GM19193 (cell line): ENCODE results near the gene HOXD1.

ENCODE experiments used
- POLR2A ChIP-seq: IDR thresholded peaks from 4 replicates; pipeline ENCODE4 v1.6.1; 2011; ENCODE audit not compliant: insufficient read depth, insufficient read length; ENCODE audit errors: extremely low read depth

The HOXD1 gene

DNA sequence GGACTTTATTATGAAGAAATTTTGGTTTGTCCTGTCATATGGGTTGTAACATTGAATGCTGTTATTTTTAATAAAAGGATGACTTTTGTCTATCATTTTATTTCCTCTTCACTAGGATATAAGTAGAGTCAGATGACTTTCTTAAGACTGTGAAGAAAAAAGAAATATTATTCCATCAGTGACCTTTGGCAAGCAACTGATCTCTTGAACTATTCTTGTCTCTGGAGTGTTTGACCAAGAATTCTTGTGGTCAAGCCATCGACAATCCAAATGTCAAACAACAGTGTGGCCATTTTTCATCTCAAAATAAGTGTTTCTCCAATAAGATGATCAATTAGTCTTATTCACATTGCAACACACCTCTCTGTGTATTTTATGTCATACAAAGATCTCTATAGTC lies 24.9 kb downstream of the HOXD1 start:
- no peak for TF ChIP-seq POLR2A

DNA sequence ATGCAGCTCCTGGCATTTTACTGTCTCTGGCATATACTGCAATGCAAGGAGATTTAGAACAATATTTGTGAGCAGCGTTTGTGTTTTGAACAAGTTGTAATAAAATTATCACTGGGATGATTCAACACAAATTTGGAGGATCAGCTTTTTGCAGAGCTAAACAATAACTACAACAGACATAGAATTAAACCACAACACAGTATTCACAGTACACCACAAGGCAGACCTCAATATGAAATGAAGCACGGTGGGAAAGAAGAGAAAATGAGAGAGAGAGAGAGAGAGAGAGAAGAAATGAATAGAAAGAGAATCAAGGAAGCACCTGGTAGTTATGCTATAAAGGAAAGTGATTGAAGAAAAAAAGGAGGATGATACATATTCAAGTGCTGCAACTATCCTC lies 39.4 kb downstream of the HOXD1 start:
- no peak for TF ChIP-seq POLR2A

DNA sequence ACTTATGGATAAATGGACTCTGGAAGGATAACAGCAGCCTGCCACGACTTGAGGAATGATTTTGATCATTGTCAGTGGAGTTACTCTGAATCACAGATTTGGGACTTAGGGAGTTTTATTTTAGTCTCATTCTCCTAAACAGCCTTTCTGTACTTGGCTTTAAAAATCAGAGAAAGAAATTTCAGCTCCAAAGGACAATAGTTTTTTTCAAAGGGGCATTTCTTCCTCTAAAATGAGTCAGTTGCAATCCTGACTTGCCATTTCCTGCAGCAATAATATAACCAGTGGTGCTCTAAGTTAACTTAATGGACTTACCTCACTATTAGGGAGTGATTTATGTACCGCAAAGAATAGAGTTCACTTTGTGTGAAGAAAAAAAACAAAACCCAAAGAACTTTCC lies 45.7 kb downstream of the HOXD1 start:
- TF ChIP-seq POLR2A: no peak

DNA sequence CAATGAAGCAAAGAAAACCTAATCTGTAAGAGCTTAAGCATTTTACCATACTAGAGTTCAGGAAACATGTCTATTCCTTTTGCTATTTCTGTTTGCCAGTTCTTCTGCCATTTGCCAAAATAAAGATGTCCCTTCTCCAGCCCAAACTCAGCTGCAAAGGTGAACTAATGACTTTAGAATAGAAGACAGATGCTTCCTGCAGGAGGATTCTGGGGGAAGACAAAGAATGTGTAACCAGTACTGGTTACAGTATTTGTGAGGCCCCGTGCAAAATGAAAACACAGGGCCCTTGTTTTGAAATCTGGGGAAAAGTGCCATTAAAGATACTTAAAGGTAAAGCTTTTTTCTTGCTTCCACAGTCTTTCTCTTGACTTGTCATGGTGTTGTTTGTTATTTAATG lies 46.5 kb downstream of the HOXD1 start:
- TF ChIP-seq POLR2A: no peak

DNA sequence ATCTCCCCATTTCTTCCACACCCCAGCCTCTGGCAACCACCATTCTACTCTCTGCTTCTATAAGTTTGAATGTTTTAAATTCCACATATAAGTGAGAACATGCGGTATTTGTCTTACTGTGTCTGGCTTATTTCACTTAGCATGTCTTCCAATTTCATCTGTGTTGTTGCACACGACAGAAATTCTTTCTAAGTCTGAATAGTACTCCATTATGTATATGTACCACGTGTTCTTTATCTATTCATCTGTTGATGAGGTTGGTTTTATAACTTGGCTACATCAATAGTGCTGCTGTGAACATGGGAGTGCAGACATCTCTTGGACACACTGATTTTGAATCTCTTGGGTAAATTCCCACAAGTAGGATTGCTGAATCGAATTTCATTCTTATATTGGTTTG lies 49.0 kb downstream of the HOXD1 start:
- TF ChIP-seq POLR2A: no peak

DNA sequence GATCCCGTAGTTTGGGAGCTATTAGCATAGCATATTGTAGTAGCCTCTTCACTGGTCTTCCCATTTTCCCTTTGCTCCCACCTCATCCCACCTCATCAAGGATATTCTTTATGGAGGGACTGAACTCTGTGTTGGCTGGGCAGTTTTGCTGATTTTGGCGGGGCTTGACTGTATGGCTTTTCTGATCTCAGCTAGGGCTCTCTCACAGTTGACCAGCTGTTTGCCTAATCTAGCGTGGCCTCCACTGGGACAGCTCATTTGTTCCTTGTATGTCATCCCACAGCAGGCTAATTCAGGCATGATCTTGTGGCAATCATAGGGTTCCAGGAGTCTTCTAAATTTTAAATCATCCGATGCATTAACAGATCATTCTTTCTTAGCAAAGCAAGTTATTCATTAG lies 50.6 kb downstream of the HOXD1 start:
- TF ChIP-seq POLR2A: no peak

DNA sequence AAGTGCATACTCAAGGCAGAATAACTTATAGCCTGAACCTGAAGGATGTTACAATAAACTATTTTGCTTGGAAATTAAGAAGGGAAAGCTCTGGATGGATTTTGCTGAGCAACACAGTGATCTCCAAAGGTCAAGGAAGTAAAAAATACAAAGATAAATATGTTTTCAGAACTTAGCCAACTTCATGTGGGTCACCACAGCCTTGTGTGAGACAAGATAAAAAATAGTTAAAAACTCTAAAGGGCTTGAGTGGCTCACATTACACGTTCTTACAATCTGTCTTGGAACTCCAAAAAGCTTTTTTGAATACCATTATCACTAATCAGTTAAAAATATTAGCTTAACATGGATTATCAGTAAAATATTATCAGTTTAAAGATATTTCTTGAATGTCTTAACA lies 51.8 kb downstream of the HOXD1 start:
- TF ChIP-seq POLR2A: no peak
